GM12874 (cell line): ENCODE results near the gene TEX48.

Experiments used
- TF ChIP-seq, protein P1 (sequence below): IDR thresholded peaks from 2 replicates; pipeline ENCODE4 v1.5.1; 2011; ENCODE audit warnings: low read depth, mild to moderate bottlenecking, control low read depth, low read length, moderate library complexity; ENCODE audit not compliant: insufficient read depth

Gene TEX48

DNA sequence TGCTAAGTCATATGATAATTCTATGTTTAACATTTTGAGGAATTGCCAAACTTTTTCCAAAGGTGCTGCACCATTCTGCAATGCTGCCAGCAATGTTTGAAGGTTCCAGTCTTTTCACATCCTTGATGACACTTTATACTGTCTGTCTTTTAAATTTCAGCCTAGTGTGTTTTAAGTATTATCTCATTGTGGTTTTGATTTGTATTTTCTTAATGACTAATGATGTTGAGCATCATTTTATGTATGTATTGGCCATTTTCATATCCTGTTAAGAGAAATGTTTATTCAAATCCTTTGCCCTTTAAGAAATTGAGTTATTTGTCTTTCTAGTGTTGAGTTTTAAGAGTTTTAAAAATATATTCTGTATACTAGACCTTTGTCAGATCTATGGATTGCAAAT is 5.0 kb upstream of the TEX48 start:
- TF ChIP-seq, protein P1, sequence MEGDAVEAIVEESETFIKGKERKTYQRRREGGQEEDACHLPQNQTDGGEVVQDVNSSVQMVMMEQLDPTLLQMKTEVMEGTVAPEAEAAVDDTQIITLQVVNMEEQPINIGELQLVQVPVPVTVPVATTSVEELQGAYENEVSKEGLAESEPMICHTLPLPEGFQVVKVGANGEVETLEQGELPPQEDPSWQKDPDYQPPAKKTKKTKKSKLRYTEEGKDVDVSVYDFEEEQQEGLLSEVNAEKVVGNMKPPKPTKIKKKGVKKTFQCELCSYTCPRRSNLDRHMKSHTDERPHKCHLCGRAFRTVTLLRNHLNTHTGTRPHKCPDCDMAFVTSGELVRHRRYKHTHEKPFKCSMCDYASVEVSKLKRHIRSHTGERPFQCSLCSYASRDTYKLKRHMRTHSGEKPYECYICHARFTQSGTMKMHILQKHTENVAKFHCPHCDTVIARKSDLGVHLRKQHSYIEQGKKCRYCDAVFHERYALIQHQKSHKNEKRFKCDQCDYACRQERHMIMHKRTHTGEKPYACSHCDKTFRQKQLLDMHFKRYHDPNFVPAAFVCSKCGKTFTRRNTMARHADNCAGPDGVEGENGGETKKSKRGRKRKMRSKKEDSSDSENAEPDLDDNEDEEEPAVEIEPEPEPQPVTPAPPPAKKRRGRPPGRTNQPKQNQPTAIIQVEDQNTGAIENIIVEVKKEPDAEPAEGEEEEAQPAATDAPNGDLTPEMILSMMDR: no peak

DNA sequence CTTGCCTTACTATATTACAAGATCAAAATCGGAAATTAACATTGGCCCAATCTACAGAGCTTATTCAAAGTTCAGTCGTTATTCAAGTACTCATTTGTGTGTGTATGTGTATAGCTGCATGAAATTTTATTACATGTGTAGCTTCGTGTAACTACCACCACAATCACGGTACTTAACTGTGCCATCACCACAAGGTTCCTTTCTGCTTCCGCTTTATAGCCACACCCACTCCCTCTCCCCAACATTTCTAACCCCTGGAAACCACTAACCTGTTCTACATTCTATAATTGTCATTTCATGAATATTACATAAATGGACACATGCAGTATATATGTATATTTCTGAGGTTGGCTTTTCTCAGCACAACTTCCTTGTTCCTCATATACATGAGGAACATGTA is 4.0 kb upstream of the TEX48 start:
- TF ChIP-seq, protein P1: no peak

DNA sequence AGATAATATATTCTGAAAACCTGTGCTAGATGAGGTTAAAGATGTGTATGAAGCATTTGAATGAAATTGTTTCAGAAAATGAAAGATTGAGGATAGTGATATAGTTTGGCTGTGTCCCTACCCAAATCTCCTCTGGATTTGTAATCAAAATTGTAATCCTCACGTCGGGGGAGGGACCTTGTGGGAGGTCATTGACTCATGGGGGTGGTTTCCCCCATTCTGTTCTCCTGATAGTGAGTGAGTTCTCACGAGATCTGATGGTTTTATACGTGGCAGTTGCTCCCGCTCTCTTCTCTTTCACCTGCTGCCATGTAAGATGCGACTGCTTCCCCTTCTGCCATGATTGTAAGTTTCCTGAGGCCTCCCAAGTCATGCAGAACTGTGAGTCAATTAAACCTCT is 2.0 kb upstream of the TEX48 start:
- TF ChIP-seq, protein P1: no peak

DNA sequence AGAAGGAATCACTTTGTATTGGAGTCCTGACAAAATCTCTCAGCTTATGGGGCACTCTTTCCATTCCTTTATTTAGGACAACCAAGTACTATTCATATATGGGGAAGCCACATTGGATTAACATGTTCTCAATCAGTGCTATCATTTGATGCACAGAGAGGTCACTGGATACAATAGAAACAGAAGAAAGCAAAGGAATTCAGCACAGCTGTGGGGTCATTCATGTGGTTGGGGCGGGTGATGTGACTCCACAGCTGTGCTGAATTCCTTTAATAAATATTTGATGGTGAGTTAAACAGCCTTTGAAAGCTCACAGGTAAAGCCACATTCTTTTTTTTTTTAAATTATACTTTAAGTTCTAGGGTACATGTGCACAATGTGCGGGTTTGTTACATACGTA is 854 bp upstream of the TEX48 start:
- TF ChIP-seq, protein P1: no peak

DNA sequence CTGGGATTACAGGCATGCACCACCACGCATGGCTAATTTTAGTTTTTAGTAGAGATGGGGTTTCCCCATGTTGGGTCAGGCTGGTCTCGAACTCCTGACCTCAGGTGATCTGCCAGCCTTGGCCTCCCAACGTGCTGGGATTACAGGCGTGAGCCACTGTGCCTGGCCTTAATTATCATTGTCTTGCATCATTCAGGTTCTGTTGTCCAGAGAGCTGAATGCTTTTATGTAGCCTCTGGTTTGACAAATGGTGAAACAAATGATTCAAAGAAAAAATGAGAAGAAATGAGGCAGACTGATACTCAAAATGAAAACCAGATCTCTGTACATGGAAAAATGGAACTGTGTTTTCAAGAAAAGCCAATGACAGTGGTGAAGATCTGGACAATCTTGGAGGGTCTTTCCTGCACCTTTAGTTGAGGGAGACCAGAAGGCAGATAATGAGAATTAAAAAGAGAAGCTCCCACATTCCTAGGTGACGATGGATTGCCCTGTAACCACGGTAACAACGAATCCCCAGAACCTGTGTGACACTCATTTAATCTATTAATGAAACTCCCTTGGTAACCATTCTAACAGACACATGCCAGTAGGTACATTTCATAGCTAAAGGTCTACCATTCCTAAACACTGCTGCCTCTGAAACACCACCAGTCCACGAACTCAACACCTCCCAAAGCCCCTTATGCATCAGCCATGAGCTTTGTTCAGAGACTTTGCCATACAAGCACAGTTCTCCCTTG is 1.6 kb downstream of the TEX48 start:
- TF ChIP-seq, protein P1: no peak

DNA sequence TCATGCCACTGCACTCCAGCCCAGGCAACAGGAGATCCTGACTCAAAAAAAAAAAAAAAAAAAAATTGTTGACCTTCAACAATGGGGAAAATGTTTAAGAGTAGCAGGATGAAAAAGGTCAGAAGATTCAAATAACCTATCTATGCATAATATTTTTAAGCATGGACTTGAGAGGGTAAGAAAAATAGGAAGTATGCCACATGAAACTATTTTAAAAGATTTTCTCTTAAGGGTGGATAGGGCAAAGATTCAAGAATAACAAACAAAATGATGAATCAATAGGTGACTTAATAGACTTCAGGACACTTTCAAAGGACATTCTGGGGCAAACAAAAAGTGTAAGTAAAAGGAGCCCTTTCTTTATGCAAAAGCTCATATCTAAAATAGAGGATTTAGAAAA is 3.2 kb downstream of the TEX48 start:
- TF ChIP-seq, protein P1: no peak

DNA sequence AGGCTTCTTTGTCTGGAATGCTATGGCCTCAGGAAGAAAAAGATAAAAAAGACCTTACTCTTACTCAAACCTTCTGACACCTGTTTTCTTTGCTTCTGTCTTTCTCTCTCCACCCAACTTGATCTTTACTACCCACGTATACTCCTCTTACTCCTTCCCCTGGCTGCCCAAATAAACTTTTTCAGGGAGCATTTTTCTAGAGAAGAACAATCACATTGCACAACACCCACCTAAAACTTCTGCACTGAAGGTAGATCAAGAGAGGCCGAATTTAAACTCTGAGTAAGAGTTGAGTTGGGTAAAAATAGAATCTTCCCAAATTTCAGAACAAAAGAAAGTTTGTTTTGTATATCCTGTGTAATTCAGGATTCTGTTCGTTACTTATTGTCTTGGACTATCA is 3.9 kb downstream of the TEX48 start:
- TF ChIP-seq, protein P1: no peak

DNA sequence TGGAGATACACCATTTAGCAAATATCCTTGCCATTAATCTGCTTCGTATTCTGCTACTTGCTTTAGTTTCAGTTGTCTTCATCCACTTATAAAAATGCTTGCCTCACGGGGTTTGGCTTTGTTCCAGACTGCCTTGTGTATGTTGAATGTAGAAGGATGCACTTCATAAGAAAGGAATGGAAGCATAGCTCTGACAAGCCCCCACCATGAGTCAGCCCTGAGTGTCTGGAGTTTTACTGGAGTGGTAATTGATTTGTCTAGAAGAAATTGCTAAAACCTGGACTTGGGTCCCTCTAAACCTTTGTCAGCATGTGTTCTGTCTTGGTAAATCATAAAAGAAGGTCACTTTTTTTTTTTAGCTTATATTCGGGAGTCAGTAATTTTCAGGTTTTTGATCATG is 4.6 kb downstream of the TEX48 start:
- TF ChIP-seq, protein P1: no peak
